Activated CD4-positive, alpha-beta T cell treated with anti-CD3 and anti-CD28 coated beads for 24 hours (primary cell): ENCODE data around the gene HDX.
"Not testable (repeated sequence)": the region's sequence is repeated elsewhere in the genome, so short reads cannot be mapped to it uniquely, and the experiment has no call there.

Experiments
- DNase-seq, 2 donors: peaks; one replicate each; pipeline ENCODE4 v3.0.0-alpha.2; 2020; ENCODE audit warnings: low read depth in 2 of 2

The HDX gene, protein sequence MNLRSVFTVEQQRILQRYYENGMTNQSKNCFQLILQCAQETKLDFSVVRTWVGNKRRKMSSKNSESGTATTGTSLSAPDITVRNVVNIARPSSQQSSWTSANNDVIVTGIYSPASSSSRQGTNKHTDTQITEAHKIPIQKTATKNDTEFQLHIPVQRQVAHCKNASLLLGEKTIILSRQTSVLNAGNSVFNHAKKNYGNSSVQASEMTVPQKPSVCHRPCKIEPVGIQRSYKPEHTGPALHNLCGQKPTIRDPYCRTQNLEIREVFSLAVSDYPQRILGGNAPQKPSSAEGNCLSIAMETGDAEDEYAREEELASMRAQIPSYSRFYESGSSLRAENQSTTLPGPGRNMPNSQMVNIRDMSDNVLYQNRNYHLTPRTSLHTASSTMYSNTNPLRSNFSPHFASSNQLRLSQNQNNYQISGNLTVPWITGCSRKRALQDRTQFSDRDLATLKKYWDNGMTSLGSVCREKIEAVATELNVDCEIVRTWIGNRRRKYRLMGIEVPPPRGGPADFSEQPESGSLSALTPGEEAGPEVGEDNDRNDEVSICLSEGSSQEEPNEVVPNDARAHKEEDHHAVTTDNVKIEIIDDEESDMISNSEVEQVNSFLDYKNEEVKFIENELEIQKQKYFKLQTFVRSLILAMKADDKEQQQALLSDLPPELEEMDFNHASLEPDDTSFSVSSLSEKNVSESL

DNA sequence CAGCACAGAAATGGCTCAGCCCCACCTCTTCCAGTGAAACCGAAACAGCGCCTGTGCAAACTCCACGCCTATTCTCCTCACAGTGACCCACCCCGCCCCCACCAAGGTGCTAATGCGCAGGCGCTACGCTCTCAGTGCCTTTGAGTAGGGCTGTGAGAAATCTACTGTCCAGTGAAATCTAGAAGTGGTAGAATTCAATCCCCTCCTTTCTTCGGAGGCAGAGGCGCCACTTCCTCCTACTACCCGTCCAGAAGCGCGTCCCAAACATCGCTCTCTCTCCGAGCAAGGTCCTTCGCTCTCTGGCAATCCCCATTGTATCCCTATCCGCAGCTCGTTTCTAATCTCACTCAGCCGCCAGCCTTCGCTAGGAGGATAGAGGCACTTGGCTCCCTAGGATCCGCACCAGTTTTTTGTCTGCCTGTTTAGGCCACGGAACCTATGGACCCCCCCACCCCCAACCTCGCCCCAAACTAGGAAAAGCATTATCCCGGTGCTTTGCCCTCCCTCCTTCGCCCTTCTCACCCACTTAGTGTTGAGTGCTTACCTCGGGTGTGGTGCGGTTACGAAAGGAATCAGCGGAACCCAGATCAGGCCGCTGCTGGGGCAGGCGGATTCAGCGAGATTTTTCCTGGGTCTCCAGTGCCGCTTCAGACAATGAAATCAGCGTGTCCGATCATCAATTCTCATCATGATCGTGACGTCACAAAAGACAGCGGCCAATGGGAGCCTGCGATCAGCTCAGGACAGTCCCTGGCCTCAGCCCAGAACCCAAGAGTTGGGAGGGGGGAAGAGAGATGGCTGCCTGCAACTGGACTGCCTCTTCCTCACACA, at the start of gene HDX:
HDX (minus strand) TSS at position 656 of the 831 bp plus-strand sequence. CDS start 27,056 bp downstream, outside the sequence.
- DNase-seq = peak; percentile 49 to 51

DNA sequence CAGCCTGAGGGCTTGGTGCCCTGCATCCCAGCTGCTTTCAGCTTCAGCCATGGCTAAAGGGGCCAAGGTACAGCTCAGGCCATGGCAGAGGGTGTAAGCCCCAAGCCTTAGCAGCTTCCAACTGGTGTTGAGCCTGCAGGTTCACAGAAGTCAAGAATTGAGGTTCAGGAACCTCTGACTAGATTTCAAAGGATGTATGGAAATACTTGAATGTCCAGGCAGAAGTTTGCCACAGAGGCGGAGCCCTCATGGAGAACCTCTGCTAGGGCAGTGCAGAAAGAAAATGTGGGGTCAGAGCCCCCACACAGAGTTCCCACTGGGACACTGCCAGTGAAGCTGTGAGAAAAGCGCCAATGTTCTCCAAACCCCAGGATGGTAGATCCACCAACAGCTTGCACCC, 39.1 kb upstream of the HDX start:
- DNase-seq = not testable (repeated sequence)

DNA sequence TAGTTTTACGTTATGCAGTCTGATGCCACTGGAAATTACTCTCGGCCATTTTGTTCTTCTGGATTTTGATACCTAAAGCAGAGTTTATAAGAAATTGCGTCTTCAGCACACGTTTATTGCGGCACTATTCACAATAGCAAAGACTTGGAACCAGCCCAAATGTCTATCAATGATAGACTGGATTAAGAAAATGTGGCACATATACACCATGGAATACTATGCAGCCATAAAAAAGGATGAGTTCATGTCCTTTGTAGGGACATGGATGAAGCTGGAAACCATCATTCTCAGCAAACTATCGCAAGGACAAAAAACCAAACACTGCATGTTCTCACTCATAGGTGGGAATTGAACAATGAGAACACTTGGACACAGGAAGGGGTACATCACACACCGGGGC, 35.4 kb upstream of the HDX start:
- DNase-seq = not testable (repeated sequence)

DNA sequence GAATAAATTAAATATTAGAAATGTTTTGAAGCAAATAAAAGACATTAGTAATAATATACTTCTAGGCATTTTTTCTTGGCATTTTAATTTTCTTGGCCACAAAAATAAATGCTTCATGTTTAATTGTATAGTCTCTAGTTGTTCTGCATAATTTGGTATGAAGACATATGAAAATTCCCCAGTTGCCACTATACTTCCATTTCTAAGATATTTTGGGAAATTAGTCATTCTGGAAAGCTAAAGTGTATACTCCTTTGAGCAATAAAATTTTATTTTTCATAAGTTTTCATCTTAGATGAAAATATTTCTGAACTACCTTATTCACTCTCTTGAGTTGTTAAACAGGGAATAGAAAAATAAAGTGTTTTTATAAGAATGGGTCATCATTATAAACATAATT, 13.8 kb downstream of the HDX start:
- no peak for DNase-seq

DNA sequence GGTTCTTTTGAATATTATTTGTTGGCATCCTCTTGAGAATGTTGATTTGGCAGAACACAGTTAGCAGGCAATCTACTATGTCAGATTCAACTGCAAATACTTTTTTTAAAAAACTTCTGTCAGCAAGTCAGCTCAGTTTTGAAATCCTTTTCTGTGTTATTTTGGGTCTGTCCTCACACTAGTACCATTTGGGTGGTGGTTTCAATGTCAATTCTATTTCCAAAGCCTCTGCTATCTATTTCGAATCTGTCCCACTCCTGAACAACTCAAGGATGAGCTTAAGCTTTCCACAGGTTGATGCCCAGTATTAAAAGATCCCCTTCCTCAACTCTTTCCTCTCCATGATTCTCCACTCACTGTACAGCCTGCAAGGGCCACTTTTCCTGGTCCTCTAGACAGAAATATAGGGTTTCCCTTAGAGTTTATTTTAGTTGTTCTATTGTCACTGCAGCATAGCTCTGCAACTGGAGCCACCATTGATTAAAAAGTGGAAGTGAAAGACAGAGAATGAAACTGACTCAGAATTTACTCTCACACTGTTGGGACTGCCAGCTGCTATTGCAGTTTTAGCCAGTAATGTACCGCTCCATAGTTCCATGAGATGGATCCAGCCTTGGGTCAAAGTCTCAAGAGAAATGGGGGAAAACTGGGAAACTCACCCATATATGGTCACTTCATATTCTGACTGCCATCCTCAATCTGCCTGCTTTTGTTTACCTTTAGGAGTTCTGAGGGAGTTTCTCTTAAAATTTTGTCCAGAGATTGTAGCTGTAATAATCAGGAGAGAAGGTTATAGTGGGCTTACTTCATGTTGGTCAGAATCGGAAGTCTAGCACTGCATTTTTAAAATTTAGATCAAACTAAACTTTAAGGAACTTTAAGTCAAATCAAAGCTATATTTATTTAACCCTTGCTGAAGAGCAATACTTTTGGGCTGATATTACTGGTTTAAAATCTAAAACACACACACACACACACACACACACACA, 14.6 kb downstream of the HDX start:
- no peak for DNase-seq

DNA sequence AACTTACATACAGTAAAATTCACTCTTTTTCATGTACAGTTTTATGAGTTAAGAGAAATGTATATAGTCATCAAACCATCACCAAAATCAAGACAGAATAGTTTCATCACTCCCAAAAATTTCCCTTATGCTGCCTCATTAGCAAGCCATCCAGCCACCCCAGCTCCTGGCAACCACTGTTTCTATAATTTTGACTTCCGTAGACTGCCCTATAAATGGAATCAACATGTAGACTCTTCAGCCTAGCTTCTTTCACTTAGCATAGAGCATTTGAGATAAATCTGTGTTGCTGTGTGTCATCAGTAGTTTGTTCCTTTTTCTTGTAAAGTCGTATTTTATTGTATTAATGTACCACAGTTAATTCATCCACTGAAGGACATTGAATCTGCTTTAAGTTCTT, 23.2 kb downstream of the HDX start:
- no peak for DNase-seq

DNA sequence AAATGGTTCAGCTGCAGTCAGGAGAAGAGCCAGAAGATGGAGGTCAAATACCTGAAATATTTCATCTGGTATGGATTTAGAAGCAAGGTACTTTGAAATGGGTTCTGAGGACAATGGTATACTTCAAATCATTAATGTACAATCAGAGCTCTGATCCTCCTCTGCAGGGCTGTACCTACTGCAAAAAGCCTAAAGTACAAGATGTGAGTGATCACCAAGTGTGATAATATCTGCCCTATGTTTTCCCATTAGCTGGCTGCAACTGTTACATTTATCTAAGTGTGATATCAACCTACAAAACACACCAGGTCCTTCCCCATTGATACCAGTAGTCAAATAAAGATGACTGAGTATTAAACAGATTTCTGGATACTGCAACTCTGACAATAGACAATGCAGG, 25.1 kb downstream of the HDX start:
- no peak for DNase-seq

DNA sequence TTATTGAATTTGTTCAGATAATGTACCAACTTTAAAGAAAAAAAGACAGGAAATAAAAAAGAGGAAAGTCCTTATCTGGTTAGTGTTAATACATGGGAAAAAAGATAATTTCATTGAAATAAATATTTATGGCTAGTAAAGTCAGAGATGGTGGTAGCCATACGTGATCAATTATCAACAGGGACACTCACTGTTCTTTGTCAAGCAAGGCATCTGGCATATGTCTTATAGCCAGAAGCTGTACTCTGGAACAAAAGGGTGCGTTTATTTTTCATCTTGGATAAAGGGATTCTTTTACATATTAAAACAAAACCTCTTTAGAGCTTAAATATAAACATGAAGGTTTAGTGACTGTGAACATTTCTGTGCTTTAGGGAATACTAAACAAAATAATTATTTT, 26.7 kb downstream of the HDX start:
- no peak for DNase-seq

DNA sequence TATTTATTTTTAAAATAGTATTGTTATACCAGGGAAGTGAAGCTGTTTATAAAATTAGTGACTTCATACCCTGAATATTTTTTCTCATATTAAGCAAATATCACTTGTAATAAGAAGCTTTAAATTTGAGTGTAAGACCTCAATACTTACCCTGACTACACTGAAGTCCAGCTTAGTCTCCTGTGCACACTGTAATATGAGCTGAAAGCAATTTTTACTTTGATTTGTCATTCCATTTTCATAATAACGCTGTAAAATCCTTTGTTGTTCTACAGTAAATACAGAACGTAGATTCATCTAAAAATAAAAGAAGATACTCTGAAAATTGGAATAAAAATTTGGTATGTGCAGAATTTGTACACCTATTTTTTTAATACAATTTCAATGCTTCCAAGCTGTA, 27.2 kb downstream of the HDX start:
- no peak for DNase-seq

DNA sequence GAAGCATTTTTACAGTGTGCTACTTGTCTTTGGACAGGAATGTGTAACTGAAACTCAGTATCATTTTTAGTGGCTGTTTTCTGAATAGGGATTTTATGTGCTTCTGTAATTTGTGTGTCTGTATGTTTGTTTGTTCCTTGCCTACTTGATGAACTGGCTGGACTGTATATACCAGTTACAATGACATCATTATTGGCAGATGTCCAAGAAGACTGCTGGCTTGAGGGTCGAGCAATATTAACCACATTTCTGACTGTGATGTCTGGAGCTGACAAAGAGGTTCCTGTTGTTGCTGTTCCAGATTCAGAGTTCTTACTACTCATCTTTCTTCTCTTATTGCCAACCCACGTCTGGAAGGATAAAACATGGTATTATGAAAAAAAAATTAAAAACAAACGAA, 33.0 kb downstream of the HDX start:
- no peak for DNase-seq

DNA sequence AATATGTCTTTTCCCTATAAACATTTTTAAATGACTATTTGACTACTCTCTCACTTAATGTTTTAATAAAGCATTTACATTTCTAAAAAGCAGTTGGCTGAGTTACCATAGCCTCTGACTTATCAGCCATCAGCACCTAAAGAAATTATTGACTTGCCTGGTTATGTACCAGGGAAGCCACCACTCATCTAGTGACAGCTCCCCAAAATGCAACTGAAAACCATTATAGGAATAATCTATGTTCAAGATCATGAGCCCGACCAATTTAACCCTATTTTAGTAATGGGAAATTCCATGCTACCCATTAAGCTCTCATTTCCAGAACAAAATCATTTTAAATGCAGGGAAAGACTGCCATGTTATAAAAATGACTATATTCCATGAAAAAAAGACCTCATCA, 34.4 kb downstream of the HDX start:
- DNase-seq = no peak

DNA sequence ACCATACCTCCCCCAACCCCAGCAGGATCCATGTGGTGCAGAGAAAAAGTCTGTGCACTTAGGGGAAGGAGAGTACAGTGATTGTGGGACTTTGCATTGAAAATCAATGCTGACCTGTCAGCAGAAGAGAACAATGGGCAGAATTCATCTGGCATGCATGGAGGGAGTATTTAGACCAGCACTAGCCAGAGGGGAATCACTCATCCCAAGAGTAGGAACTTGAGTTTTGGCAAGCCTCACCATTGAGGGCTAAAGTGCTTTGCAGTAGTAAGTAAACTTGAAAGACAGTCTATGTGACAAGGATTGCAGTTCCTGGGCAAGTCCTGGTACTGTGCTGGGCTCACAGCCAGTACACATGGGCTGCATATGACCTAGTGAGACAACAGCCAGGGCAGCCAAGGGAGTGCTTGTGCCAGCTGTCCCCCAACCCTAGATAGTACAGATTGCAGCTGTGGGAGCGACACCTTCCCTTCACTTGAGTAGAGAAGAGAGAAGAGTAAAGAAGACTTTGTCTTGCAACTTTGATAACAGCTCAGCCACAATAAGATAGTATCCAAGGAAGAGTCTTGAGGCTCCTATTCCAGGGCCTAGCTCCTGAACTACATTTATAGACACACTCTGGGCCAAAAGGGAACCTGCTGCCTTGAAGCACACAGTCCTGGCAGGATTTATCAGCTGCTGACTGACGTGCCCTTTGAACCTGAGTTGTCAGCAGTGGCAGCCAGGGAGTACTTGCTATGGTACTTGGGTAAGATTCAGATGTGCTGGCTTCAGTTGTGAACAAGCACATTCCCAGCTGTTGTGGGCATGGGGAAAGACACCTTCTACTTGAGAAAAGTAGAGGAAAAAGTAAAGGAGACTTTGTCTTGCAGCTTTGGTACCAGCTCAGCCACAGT, 48.7 kb downstream of the HDX start:
- no peak for DNase-seq

DNA sequence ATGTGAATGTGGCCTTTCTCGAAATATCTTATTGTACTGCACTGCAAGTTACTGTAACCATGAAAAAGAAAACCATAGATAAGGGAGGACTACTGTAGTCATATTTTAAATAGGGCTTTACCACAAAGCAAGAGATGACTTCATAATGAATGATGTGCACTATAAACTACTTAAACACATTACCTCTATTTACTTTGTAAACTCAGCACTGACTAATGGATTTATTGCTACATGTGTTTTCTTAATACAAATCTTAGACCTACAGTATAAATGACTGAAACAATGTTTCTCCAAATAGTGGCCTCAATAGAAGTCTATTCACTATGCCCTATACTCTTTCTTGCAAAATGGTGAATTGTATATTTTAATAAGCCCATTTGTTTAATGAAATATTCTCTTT, 61.1 kb downstream of the HDX start:
- DNase-seq = no peak

DNA sequence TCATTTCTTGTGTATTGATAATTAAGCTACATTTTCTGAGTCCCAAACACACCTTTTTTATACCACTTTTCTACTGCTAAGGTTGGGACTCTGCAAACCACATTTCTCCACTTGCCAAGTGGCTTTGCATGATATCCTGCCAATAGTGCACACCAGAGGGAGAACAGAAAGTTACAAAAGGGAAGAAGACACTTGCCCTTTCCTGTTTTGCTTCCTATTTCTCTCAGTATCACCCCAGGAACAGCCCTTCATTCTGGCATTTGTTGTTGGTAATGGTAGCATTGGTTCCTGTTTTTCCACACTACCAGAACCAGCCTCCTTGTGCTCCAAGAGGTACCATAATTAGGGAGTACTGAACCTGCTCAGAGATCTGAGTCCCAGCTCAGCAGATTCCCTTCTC, 87.1 kb downstream of the HDX start:
- no peak for DNase-seq

DNA sequence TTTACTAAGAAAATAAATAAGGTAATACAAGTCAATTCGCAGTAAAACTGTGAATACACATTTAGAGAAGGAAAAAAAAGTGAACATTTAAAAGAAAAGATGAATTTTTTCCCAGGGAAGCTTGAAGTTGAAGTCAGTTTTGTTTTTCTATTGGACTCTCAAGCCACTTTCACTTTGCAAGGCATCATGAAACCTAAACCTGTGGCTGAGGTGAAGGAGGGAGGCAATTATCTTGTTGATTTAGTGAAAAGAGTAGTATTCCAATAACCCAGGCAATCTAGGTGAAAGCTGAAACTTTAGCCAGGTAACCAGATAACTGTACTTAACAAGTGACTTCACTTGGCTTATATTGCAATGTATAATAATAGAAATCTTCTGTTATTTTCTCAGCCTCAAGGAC, 138.6 kb downstream of the HDX start:
- no peak for DNase-seq

DNA sequence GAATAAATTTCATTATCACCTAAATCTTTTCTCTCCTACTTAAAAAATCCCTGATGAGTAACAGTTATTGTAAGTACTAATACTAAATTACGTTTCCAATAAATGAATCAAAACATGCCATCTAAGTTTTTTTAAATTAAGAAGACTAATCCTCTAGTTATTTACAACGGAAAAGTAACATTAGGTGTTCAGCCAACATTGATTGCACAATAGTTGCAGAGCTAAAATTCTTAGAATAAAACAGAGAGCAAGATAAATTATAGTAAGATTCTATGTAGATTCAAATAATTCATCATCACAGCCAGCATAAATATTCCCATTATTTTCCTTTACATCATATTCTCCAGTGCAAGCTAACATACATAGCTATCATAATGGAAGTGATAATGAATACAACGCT, 139.2 kb downstream of the HDX start:
- no peak for DNase-seq

DNA sequence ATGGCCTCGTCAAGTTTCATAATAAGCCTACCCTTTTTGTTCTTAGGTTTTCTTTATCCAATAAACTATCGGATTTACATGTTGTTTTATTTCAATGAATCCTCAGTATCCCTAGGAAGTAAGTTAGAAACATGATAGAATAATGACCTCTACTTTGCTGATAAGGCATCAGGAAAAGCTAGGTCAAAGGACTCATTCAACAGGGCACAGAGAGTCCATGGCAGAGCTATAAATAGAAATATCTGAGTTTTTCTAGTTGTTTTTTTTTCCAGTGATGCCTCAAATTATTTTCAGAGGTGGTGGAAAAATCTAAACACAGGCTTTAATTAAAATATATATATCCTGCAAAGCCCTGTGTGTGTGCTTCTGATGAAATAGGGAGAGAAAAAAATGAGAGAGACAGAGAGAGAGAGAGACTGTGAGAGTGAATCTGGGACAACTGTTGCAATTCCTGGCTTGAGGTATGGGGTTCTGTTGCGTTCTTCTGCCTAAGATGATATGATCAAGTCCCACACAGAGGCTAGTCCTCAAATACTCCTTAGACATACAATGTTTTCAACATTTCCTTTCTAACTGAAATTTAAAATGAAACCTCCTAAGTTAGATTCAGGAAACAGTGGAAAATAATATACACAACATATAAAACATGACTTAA, 139.9 kb downstream of the HDX start:
- no peak for DNase-seq

DNA sequence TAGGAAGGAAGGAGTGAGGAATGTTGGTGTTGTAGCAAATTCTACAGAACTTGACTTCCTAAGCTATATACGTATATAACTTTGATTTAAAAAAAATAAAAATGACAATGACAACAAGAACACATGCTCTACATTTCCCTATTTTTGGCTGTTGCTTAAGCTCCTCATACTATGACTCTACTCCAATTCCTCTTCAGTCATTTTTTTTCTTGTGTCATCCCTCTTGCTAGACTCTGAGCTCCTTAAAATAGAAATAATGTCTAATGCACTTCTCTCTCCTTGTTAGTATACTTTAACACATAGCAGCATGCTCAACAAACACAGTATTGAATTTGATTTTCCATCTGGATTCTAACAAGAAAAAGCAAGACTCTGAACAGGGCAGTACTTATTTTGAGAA, 144.0 kb downstream of the HDX start:
- no peak for DNase-seq

DNA sequence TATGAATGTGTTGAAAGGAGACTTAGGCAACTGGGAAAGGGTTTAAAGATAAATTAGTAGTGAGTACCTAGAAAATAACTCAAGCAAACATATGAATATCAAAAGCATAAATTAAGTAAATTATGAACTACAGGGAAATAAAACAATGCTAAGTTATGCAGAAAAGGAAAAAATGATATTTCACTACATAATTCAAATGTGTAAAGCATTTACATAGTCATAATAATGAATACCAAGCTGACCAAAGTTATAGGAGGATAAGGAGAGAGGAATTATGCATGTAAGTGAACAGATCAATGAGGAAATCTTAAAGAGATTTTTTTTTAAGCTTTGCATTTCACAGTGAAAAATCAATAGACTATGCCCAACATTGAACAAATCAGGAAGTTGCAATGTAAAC, 145.0 kb downstream of the HDX start:
- no peak for DNase-seq

DNA sequence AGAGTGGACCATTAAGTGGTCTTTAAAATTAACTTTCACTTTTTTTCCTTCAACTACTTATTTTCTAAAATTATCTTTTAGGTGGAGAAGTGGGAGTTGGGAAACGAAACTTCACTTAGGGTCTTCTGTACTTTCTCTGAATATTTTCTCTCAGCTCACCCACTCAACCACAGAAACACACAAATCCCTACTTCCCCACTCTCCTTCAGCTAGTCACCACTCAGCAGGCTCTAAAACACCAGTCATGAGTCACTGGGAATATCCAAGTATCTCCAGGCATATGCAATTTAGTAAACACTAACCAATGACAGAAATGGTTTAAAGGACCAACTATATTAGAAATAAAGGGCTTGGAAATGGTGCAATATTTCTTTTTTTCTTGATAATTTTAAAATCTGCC, 161.3 kb downstream of the HDX start:
- no peak for DNase-seq
